HepG2 (cell line): Measurements from ENCODE around the gene RAD23A. TPM values are rescaled to one million over a fixed set of nuclear protein-coding genes. Genes with fewer than 3 reads are reported as not detected.

Experiments used
- ARHGAP35 ChIP-seq: sonication (generic); formaldehyde crosslinking; IDR thresholded peaks from 2 replicates; pipeline ENCODE4 v1.9.0; 2022; ENCODE audit warnings: mild to moderate bottlenecking, inconsistent platforms, moderate library complexity, missing genetic modification reagents, borderline replicate concordance
- ARID2 ChIP-seq: sonication (generic); formaldehyde crosslinking; IDR thresholded peaks from 2 replicates; pipeline ENCODE4 v1.8.1; 2022; ENCODE audit warnings: mild to moderate bottlenecking, missing genetic modification reagents, borderline replicate concordance
- FOXK1 ChIP-seq: sonication (generic); formaldehyde crosslinking; IDR thresholded peaks from 2 replicates; pipeline ENCODE4 v1.4.0; 2020; ENCODE audit warnings: low read depth, missing genetic modification reagents, borderline replicate concordance
- FOXK2 ChIP-seq: fragments of 450-650 bp; IDR thresholded peaks from 2 replicates; pipeline ENCODE4 v1.6.1; 2016
- GATAD2A ChIP-seq: IDR thresholded peaks from 2 replicates; pipeline ENCODE4 v1.6.1; 2016
- ISL2 ChIP-seq: sonication (generic); formaldehyde crosslinking; IDR thresholded peaks from 2 replicates; pipeline ENCODE4 v1.5.0; 2020; ENCODE audit warnings: missing genetic modification reagents
- KLF12 ChIP-seq: sonication (generic); formaldehyde crosslinking; IDR thresholded peaks from 2 replicates; pipeline ENCODE4 v1.4.0; 2020; ENCODE audit warnings: missing genetic modification reagents, borderline replicate concordance
- MLXIP ChIP-seq: sonication (generic); formaldehyde crosslinking; IDR thresholded peaks from 2 replicates; pipeline ENCODE4 v1.9.0; 2021; ENCODE audit warnings: missing genetic modification reagents, borderline replicate concordance
- RXRA ChIP-seq: sonication (generic); formaldehyde crosslinking; IDR thresholded peaks from 2 replicates; pipeline ENCODE4 v1.5.1; 2020; ENCODE audit warnings: missing genetic modification reagents
- SALL1 ChIP-seq: sonication (generic); formaldehyde crosslinking; IDR thresholded peaks from 2 replicates; pipeline ENCODE4 v1.8.0; 2022; ENCODE audit warnings: mild to moderate bottlenecking, missing genetic modification reagents
- SMAD9 ChIP-seq: sonication (generic); formaldehyde crosslinking; IDR thresholded peaks from 2 replicates; pipeline ENCODE4 v1.5.1; 2020; ENCODE audit warnings: mild to moderate bottlenecking, missing genetic modification reagents
- SNAPC2 ChIP-seq: sonication (generic); formaldehyde crosslinking; IDR thresholded peaks from 2 replicates; pipeline ENCODE4 v1.8.1; 2022; ENCODE audit warnings: mild to moderate bottlenecking, missing genetic modification reagents
- SOX13 ChIP-seq, 3 experiments: fragments of 450-650 bp in 1 of 3; sonication (generic) in 1 of 3; formaldehyde crosslinking in 1 of 3; IDR thresholded peaks in 2 of 3; conservative IDR thresholded peaks in 1 of 3; 2 replicates each; pipeline versions ENCODE4 v1.5.0 to v1.6.1; 2016 to 2020; ENCODE audit warnings: antibody characterized with exemption in 1 of 3, mild to moderate bottlenecking in 1 of 3, missing compliant biosample characterization in 1 of 3, missing genetic modification reagents in 1 of 3, moderate library complexity in 1 of 3
- TFAP4 ChIP-seq: sonication (generic); IDR thresholded peaks from 2 replicates; pipeline ENCODE4 v1.6.1; 2016; ENCODE audit warnings: low read depth, borderline replicate concordance
- TFDP1 ChIP-seq: IDR thresholded peaks from 2 replicates; pipeline ENCODE4 v1.6.1; 2016; ENCODE audit warnings: missing compliant biosample characterization, missing genetic modification reagents, borderline replicate concordance
- YEATS2 ChIP-seq: sonication (generic); formaldehyde crosslinking; IDR thresholded peaks from 2 replicates; pipeline ENCODE4 v1.4.0; 2020; ENCODE audit warnings: missing genetic modification reagents, borderline replicate concordance
- ZBTB38 ChIP-seq: sonication (generic); formaldehyde crosslinking; IDR thresholded peaks from 2 replicates; pipeline ENCODE4 v1.5.1; 2020; ENCODE audit warnings: mild to moderate bottlenecking, missing genetic modification reagents
- ZFP82 ChIP-seq: sonication (generic); formaldehyde crosslinking; IDR thresholded peaks from 2 replicates; pipeline ENCODE4 v1.5.1; 2020; ENCODE audit warnings: mild to moderate bottlenecking, missing genetic modification reagents, borderline replicate concordance
- ZFX ChIP-seq: sonication (generic); formaldehyde crosslinking; IDR thresholded peaks from 2 replicates; pipeline ENCODE4 v1.4.0; 2020; ENCODE audit warnings: mild to moderate bottlenecking, low read depth, missing genetic modification reagents, moderate library complexity
- ZNF616 ChIP-seq: sonication (generic); formaldehyde crosslinking; IDR thresholded peaks from 2 replicates; pipeline ENCODE4 v1.5.0; 2020; ENCODE audit warnings: low read depth, mild to moderate bottlenecking, missing genetic modification reagents
- ZNF891 ChIP-seq: sonication (generic); formaldehyde crosslinking; IDR thresholded peaks from 2 replicates; pipeline ENCODE4 v1.5.0; 2020; ENCODE audit warnings: mild to moderate bottlenecking, missing genetic modification reagents
- polyA plus RNA-seq, 8 experiments: library from polyadenylated mRNA; depleted of rRNA in 3 of 8; stranded (reverse) in 7 of 8; unstranded in 1 of 8; fragments of >200 nt; fragmentation: Illumina TruSeq in 4 of 8; extraction: Trizol in 4 of 8; gene quantifications; 2 replicates each; pipeline versions ENCODE4 v1.2.1 to v1.2.3, GENCODE V29; 2011 to 2016; ENCODE audit warnings: low read depth in 4 of 8, missing spikeins in 1 of 8, mixed read lengths in 1 of 8; ENCODE audit not compliant: insufficient read depth in 1 of 8
- total RNA-seq, 5 experiments: library from RNA; depleted of rRNA; stranded (reverse); fragments of >200 nt; fragmentation: Illumina TruSeq; extraction: Trizol; gene quantifications; 2 replicates each; pipeline ENCODE4 v1.2.3, GENCODE V29; 2016; ENCODE audit warnings: low read depth in 1 of 5
- TF ChIP-seq, protein P1 (sequence below): sonication (generic); formaldehyde crosslinking; conservative IDR thresholded peaks from 2 replicates; pipeline ENCODE4 v1.4.0; 2020; ENCODE audit warnings: missing genetic modification reagents

RAD23A gene
- total and polyA plus RNA-seq, 2 of the 13 experiments (the other 11 are each of a cell fraction or from before 2014, with no cell fraction given) = 42.5 to 54.2 TPM

- TF ChIP-seq MLXIP (CRISPR knock-in tag) (no peak), ZNF616 (CRISPR knock-in tag) (no peak), ISL2 (CRISPR knock-in tag) (no peak), ARHGAP35 (CRISPR knock-in tag) (no peak), ZFX (CRISPR knock-in tag) (0 out of 2 replicates have a peak, but pooled peaks have one; percentile 22), FOXK1 (CRISPR knock-in tag) (no peak), KLF12 (CRISPR knock-in tag) (no peak), SALL1 (0 out of 2 replicates have a peak, but pooled peaks have one; percentile 40), FOXK2 (no peak), ZBTB38 (CRISPR knock-in tag) (peak; percentile 88), SNAPC2 (no peak), YEATS2 (CRISPR knock-in tag) (no peak), ZNF891 (CRISPR knock-in tag) (0 out of 2 replicates have a peak, but pooled peaks have one; percentile 23), RXRA (CRISPR knock-in tag) (peak; percentile 33; the same call in 1 of the 2 replicates), SOX13 (IDR thresholded peaks at IDR 0.05) (no peak), SOX13 (CRISPR knock-in tag; conservative IDR thresholded peaks at IDR 0.05 in 1 of 2, IDR thresholded peaks at IDR 0.05 in 1 of 2) (no peak), ZFP82 (no peak), GATAD2A (CRISPR knock-in tag) (0 out of 2 replicates have a peak, but pooled peaks have one; percentile 37), TFDP1 (CRISPR knock-in tag) (peak; percentile 55; the same call in 1 of the 2 replicates), ARID2 (CRISPR knock-in tag) (no peak), SMAD9 (CRISPR knock-in tag) (no peak), TFAP4 (no peak)
- TF ChIP-seq, protein P1, sequence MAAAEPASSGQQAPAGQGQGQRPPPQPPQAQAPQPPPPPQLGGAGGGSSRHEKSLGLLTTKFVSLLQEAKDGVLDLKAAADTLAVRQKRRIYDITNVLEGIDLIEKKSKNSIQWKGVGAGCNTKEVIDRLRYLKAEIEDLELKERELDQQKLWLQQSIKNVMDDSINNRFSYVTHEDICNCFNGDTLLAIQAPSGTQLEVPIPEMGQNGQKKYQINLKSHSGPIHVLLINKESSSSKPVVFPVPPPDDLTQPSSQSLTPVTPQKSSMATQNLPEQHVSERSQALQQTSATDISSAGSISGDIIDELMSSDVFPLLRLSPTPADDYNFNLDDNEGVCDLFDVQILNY = no peak
Observed at GRCh38 chr19:12994701-12995595, 49.3 kb downstream of the RAD23A start, which contains the start of gene NFIX (continued).
